ENCODE data around the gene MTRF1.
"Not testable (repeated sequence)": the region's sequence is repeated elsewhere in the genome, so short reads cannot be mapped to it uniquely, and the experiment has no call there.

Gene MTRF1

GRCh38 chr13:41178040-41178439, 85.3 kb downstream of the MTRF1 start:
- DNase-seq (ENCODE audit: low read depth) = no peak
- no peak for TF ChIP-seq CTCF (IDR thresholded peaks at IDR 0.05; ENCODE audit: control insufficient read depth, extremely low read depth, insufficient read depth)
- no peak overlapping the region for H3K4me3 ChIP-seq (ENCODE audit: low read depth, low read length)

GRCh38 chr13:41177616-41178015, 85.8 kb downstream of the MTRF1 start:
- TF ChIP-seq CTCF (IDR thresholded peaks at IDR 0.05; ENCODE audit: control insufficient read depth, extremely low read depth, insufficient read depth) = no peak
- no peak overlapping the region for H3K4me3 ChIP-seq (ENCODE audit: low read depth, low read length)
- no peak for DNase-seq (ENCODE audit: low read depth)

GRCh38 chr13:41175576-41175975, 87.8 kb downstream of the MTRF1 start:
- H3K4me3 ChIP-seq (ENCODE audit: low read depth, low read length); DNase-seq (ENCODE audit: low read depth): not testable (repeated sequence)

Data from LNCaP clone FGC (cell line).